Measurements from ENCODE around the gene ENTHD1.

GRCh38 chr22:39905687-39906086 is 12.1 kb upstream of the ENTHD1 start:
- no peak for TF ChIP-seq CTCF (IDR thresholded peaks at IDR 0.05; ENCODE audit: low read depth, low read length)
- TF ChIP-seq EZH2phosphoT487 (IDR thresholded peaks at IDR 0.05; ENCODE audit: low read depth) = no peak

Data from OCI-LY3 (cell line).